Right lobe of liver (tissue), 6 donors: Measurements from ENCODE around the gene KCNJ5. TPM values are rescaled to one million over a fixed set of nuclear protein-coding genes. Genes with fewer than 3 reads are reported as not detected.
A peak's percentile ranks its signal among the peaks of the same experiment; 100 is the strongest.

ENCODE experiments used
- ATAC-seq, 4 donors: fragments of 200-7000 bp; cut with Tn5 transposase; one replicate each; pipeline ENCODE4 v1.9.1; 2020; ENCODE audit warnings: mild to moderate bottlenecking in 4 of 4, moderate library complexity in 4 of 4
- DNase-seq, 3 donors: peaks; one replicate each; pipeline ENCODE4 v3.0.0-alpha.2; 2020
- H3K27ac ChIP-seq, 3 donors: fragments of 200-600 bp; one replicate each; pipeline ENCODE4 v1.8.0; 2022
- H3K27me3 ChIP-seq, 2 donors: fragments of 200-600 bp; one replicate each; pipeline ENCODE4 v1.8.0; 2022
- H3K36me3 ChIP-seq, 4 donors: fragments of 200-600 bp; sonication (generic) in 1 of 4; one replicate each; pipeline versions ENCODE4 v1.5.1 to v1.8.0; 2017 to 2022; ENCODE audit warnings: control low read depth in 1 of 4
- H3K4me1 ChIP-seq, 4 donors: fragments of 200-600 bp; sonication (generic) in 1 of 4; one replicate each; pipeline versions ENCODE4 v1.5.1 to v1.8.0; 2017 to 2022; ENCODE audit warnings: control low read depth in 1 of 4
- H3K4me3 ChIP-seq, 3 donors: fragments of 200-600 bp; one replicate each; pipeline ENCODE4 v1.8.0; 2022
- H3K9me3 ChIP-seq, 4 donors: fragments of 200-600 bp; sonication (generic) in 1 of 4; one replicate each; pipeline versions ENCODE4 v1.5.1 to v1.8.0; 2017 to 2022; ENCODE audit warnings: control low read depth in 1 of 4
- CTCF ChIP-seq, 4 donors: fragments of 200-600 bp in 3 of 4; fragments of 450-650 bp in 1 of 4; IDR thresholded peaks; one replicate each; pipeline versions ENCODE4 v1.5.1 to v1.8.0; 2016 to 2022; ENCODE audit warnings: antibody characterized with exemption in 4 of 4, mild to moderate bottlenecking in 2 of 4
- POLR2A ChIP-seq: fragments of 450-650 bp; IDR thresholded peaks from one replicate; pipeline ENCODE4 v1.6.1; 2017; ENCODE audit warnings: antibody characterized with exemption, mild to moderate bottlenecking
- WGBS: methylation state at CpG from one replicate; pipeline ENCODE4 v1.1.6; 2018; ENCODE audit warnings: low coverage, low lambda C conversion rate; ENCODE audit not compliant: insufficient coverage; ENCODE audit errors: missing lambda C conversion rate; 5-methylcytosine and 5-hydroxymethylcytosine counted together
- intact Hi-C, 2 donors: fragments of 100-400 bp; cut with DNase I; formaldehyde crosslinking; loops; one replicate each; pipeline versions ENCODE4 v1.11.2 to v1.14.1; 2022
- total RNA-seq, 6 experiments: library from RNA; depleted of rRNA in 2 of 6; stranded (reverse); fragments of >200 nt in 2 of 6; fragmentation: NEBNext Ultra II Directional in 3 of 6; extraction: Animal tissue kit (Norgen Biotek cat#: 25700) in 3 of 6; gene quantifications; one replicate each; pipeline versions ENCODE4 v1.1.0 to v1.2.4, GENCODE V29; 2016 to 2023
- donor health status: DM: no; HTN: yes; CAD: no.
- donor health status: DM: no; HTN: no; CAD: no.
- donor health status: DM: no; HTN: no; CAD: no.
- donor health status: DM: no; HTN: yes; CAD: no.
- donor health status: DM: no; HTN: yes; CAD: no.

KCNJ5 gene
- total RNA-seq, 6 experiments from 2014 or later, result 0.05 to 0.80 (median 0.11) TPM

- WGBS, result 93% methylated on average over 3 of the region's 4 CpGs
- ATAC-seq, result no peak
- Histone ChIP-seq H3K9me3 (no peaks in the 10 kb centered on the region), H3K4me1 (no peaks in the 10 kb centered on the region), H3K36me3 (no peaks in the 10 kb centered on the region), H3K4me3 (no peak overlapping the region), H3K27ac (no peak overlapping the region), H3K27me3 (no peaks in the 10 kb centered on the region)
- DNase-seq, result no peak
- intact Hi-C loops, result no loop called here
- TF ChIP-seq POLR2A (no peak), CTCF (IDR thresholded peaks at IDR 0.05) (no peak)
Measured at GRCh38 chr11:128846985-128847384, 44.2 kb upstream of the KCNJ5 start.

DNA sequence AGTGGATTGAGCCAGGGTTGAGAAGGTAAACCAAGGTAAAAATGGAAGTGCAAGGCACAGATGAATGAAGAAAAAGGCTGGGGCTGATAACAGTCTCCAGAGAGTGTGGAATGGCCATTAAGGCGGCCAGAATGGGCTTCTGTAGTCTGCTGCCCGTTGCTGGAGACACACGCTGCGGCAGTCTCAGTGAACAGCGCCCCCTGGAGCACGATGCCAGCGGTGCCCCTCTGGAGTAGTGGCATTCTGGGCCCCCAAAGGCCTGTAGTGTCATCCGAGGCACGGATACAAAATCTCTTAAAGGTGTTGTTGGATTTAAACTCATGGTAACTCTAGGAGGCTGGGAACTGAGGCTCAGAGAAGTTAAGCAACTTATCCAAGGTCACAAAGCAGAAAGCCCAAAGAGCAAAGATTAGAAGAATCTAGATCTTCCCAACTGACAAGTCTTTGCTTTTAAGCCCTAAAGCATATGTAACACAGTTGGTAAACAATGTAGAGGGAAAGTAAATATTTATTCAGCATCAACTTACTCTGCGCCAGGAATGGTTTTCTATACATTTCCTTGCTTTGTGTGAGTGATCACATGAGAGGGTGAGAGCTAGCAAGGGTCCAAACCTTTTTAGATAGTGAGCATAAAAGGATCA is 42.2 kb upstream of the KCNJ5 start:
- 24% methylated on average over 10 of the region's 10 CpGs for WGBS
- no peak overlapping the region for H3K27ac ChIP-seq
- H3K27me3 ChIP-seq, result no peaks in the 10 kb centered on the region
- intact Hi-C loops, result no loop called here
- DNase-seq (peak in 1 of 3 donors; percentile 54), ATAC-seq (peak; percentile 25 to 49 (median 47))
- no peak for TF ChIP-seq POLR2A
- TF ChIP-seq CTCF (IDR thresholded peaks at IDR 0.05), result peak; percentile 38 to 56 (median 46)
- H3K9me3 ChIP-seq, result no peaks in the 10 kb centered on the region
- peaks cover 0 to 7% (median 0%) of the 10 kb centered on the region in 4 donors for H3K4me1 ChIP-seq
- no peaks in the 10 kb centered on the region for H3K36me3 ChIP-seq
- H3K4me3 ChIP-seq, result no peak overlapping the region

DNA sequence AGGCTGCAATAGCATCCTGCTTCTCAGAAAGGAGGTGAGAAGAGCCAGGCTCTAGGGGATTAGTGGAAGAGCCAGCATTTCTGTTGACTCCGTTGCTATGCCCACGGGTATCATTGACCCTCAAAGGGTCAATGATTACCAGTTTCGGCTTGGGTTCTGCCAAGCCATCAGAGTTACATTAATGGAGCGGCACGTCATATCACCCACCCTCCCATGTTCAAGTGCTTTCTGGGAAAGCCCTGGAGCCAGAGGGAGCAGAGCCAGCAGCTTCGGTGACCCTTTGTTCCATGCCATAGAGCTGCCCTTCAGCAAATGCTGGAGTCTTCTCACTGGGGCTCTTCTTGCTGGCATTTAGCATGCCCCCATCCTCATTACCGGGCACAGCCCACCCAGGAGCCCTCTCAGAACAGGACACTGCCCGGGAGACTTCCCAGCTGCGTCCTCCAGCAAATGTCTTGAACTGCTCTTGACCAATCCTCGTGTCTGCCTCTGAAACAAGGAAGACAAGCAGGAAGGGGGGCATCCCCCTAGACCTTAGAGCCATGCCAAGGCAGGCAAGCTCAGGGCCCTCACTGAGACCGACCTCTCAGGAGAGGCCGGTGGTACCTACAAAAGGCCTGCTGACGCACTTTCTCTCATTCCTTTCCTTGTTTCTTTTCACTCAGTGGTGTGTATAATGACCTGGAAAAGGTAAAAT is 38.7 kb upstream of the KCNJ5 start:
- Histone ChIP-seq H3K9me3 (no peaks in the 10 kb centered on the region), H3K36me3 (no peaks in the 10 kb centered on the region), H3K27me3 (no peaks in the 10 kb centered on the region), H3K4me3 (no peak overlapping the region), H3K27ac (peak overlapping the region in 1 of 3 donors; percentile 25), H3K4me1 (peaks cover 0 to 7% (median 0%) of the 10 kb centered on the region in 4 donors)
- WGBS, result 74% methylated on average over 8 of the region's 13 CpGs
- ATAC-seq, result peak; percentile 79 to 91 (median 88)
- DNase-seq, result peak in 1 of 3 donors; percentile 68
- TF ChIP-seq POLR2A, result no peak
- no peak for TF ChIP-seq CTCF (IDR thresholded peaks at IDR 0.05)
- intact Hi-C loops, result no loop called here

GRCh38 chr11:128853559-128853958 is 37.6 kb upstream of the KCNJ5 start:
- DNase-seq, result no peak
- intact Hi-C loops, result no loop called here
- no peak overlapping the region for H3K27ac ChIP-seq

More at GRCh38 chr11:128853559-128853958, 37.6 kb upstream of the KCNJ5 start:
- H3K4me3 ChIP-seq, result no peak overlapping the region
- H3K4me1 ChIP-seq, result peaks cover 0 to 7% (median 0%) of the 10 kb centered on the region in 4 donors
- no peak for ATAC-seq
- TF ChIP-seq CTCF (IDR thresholded peaks at IDR 0.05) (no peak), POLR2A (no peak)
- 73% methylated on average over 5 of the region's 6 CpGs for WGBS
- no peaks in the 10 kb centered on the region for H3K27me3 ChIP-seq
- no peaks in the 10 kb centered on the region for H3K9me3 ChIP-seq
- H3K36me3 ChIP-seq, result no peaks in the 10 kb centered on the region
